K562 (cell line): ENCODE measurements around the gene FOXJ1. TPM values are rescaled to one million over a fixed set of nuclear protein-coding genes. Genes with fewer than 3 reads are reported as not detected.

Experiments
- BCLAF1 ChIP-seq, 2 experiments: fragments of 450-650 bp in 1 of 2; IDR thresholded peaks; 2 replicates each; pipeline ENCODE4 v1.6.1; 2011 to 2017; ENCODE audit warnings: low read depth in 2 of 2, antibody characterized with exemption in 1 of 2, borderline replicate concordance in 1 of 2, low read length in 1 of 2, mild to moderate bottlenecking in 1 of 2, mixed read lengths in 1 of 2; ENCODE audit not compliant: control insufficient read depth in 1 of 2
- BDP1 ChIP-seq: IDR thresholded peaks from 3 replicates; pipeline ENCODE4 v1.6.1; 2011; ENCODE audit not compliant: insufficient read length, insufficient read depth
- BRF2 ChIP-seq: IDR thresholded peaks from 3 replicates; pipeline ENCODE4 v1.6.1; 2011; ENCODE audit warnings: borderline replicate concordance, mild to moderate bottlenecking; ENCODE audit not compliant: insufficient read length, insufficient read depth
- DLX4 ChIP-seq: fragments of 250-450 bp; sonication (Bioruptor Pico); IDR thresholded peaks from 2 replicates; pipeline ENCODE4 v1.6.1; 2021; ENCODE audit warnings: mild to moderate bottlenecking
- ETV1 ChIP-seq: fragments of 450-650 bp; conservative IDR thresholded peaks from 2 replicates; pipeline ENCODE4 v1.6.1; 2016; ENCODE audit warnings: missing genetic modification characterization, control low read depth, low read depth, missing compliant biosample characterization
- ETV6 ChIP-seq, 3 experiments: fragments of 150-350 bp in 1 of 3; sonication (generic) in 1 of 3; formaldehyde crosslinking in 1 of 3; IDR thresholded peaks; 2 replicates each; pipeline versions ENCODE4 v1.6.1 to v1.8.0; 2014 to 2022; ENCODE audit warnings: borderline replicate concordance in 2 of 3, low read depth in 2 of 3, antibody characterized with exemption in 1 of 3, low read length in 1 of 3, mild to moderate bottlenecking in 1 of 3, missing genetic modification reagents in 1 of 3
- FOXO4 ChIP-seq: fragments of 450-650 bp; formaldehyde crosslinking; IDR thresholded peaks from 2 replicates; pipeline ENCODE4 v1.4.0; 2020; ENCODE audit warnings: mild to moderate bottlenecking, moderate library complexity
- KDM2B ChIP-seq: fragments of 250-450 bp; sonication (Bioruptor Pico); IDR thresholded peaks from 2 replicates; pipeline ENCODE4 v1.8.0; 2021; ENCODE audit warnings: mild to moderate bottlenecking, moderate library complexity
- MXD1 ChIP-seq: fragments of 250-450 bp; sonication (Bioruptor Pico); IDR thresholded peaks from 2 replicates; pipeline ENCODE4 v1.8.0; 2021; ENCODE audit warnings: borderline replicate concordance, mild to moderate bottlenecking, moderate library complexity; ENCODE audit not compliant: poor library complexity, severe bottlenecking
- PPARD ChIP-seq: fragments of 250-450 bp; sonication (Bioruptor Pico); IDR thresholded peaks from 2 replicates; pipeline ENCODE4 v1.8.0; 2022; ENCODE audit warnings: inconsistent platforms, mild to moderate bottlenecking, moderate library complexity
- SLC30A9 ChIP-seq: fragments of 250-450 bp; sonication (Bioruptor Pico); IDR thresholded peaks from 2 replicates; pipeline ENCODE4 v1.8.0; 2022; ENCODE audit warnings: mild to moderate bottlenecking, moderate library complexity
- SRF ChIP-seq, 2 experiments: fragments of 250-450, 450-650 bp in 1 of 2; sonication (Bioruptor Pico) in 1 of 2; sonication (generic) in 1 of 2; formaldehyde crosslinking; IDR thresholded peaks; 2 replicates each; pipeline versions ENCODE4 v1.5.0 to v1.5.1; 2020 to 2022; ENCODE audit warnings: mild to moderate bottlenecking in 1 of 2, missing genetic modification reagents in 1 of 2
- SRSF3 ChIP-seq: fragments of 200-400 bp; formaldehyde crosslinking; IDR thresholded peaks from 2 replicates; pipeline ENCODE4 v1.6.1; 2016; ENCODE audit warnings: mild to moderate bottlenecking, low read length, moderate library complexity; ENCODE audit not compliant: insufficient read depth
- TFAM ChIP-seq: fragments of 250-450 bp; sonication (Bioruptor Pico); conservative IDR thresholded peaks from 2 replicates; pipeline ENCODE4 v1.5.0; 2021; ENCODE audit warnings: mild to moderate bottlenecking, moderate library complexity
- ZNF165 ChIP-seq: fragments of 250-450 bp; sonication (Bioruptor Pico); IDR thresholded peaks from 2 replicates; pipeline ENCODE4 v1.4.0; 2020; ENCODE audit warnings: borderline replicate concordance
- ZNF311 ChIP-seq: fragments of 250-450 bp; sonication (Bioruptor Pico); IDR thresholded peaks from 2 replicates; pipeline ENCODE4 v1.4.0; 2020; ENCODE audit warnings: mild to moderate bottlenecking, moderate library complexity
- ZNF324 ChIP-seq: fragments of 250-450 bp; sonication (Bioruptor Pico); IDR thresholded peaks from 2 replicates; pipeline ENCODE4 v1.4.0; 2020; ENCODE audit warnings: mild to moderate bottlenecking
- ZNF436 ChIP-seq: fragments of 250-450, 450-650 bp; sonication (Bioruptor Pico); formaldehyde crosslinking; IDR thresholded peaks from 2 replicates; pipeline ENCODE4 v1.7.0; 2020; ENCODE audit warnings: mild to moderate bottlenecking
- ZNF695 ChIP-seq: fragments of 450-650 bp; formaldehyde crosslinking; IDR thresholded peaks from 2 replicates; pipeline ENCODE4 v1.4.0; 2020; ENCODE audit warnings: mild to moderate bottlenecking, moderate library complexity
- ZNF785 ChIP-seq: fragments of 250-450 bp; sonication (Bioruptor Pico); IDR thresholded peaks from 2 replicates; pipeline ENCODE4 v1.4.0; 2020; ENCODE audit warnings: mild to moderate bottlenecking
- polyA plus RNA-seq, 8 experiments: library from polyadenylated mRNA; depleted of rRNA in 4 of 8; stranded (reverse) in 5 of 8; unstranded in 3 of 8; fragments of >200 nt; fragmentation: Nextera tagmentation in 2 of 8; fragmentation: Illumina TruSeq in 1 of 8; extraction: Ambion mirVana in 2 of 8; extraction: Trizol in 1 of 8; gene quantifications; 2 replicates each; pipeline versions ENCODE4 v1.2.1 to v1.2.3, GENCODE V29; 2011 to 2014; ENCODE audit warnings: inconsistent platforms in 1 of 8, missing spikeins in 1 of 8
- total RNA-seq, 7 experiments: library from RNA; depleted of rRNA in 6 of 7; stranded (reverse); fragments of >200 nt in 6 of 7; fragmentation: Illumina TruSeq in 2 of 7; extraction: Trizol in 2 of 7; gene quantifications; 2 replicates each; pipeline versions ENCODE4 v1.2.1 to v1.2.3, GENCODE V29; 2011 to 2021; ENCODE audit warnings: low replicate concordance in 1 of 7

The FOXJ1 gene
- total and polyA plus RNA-seq, 9 of the 15 experiments (the other 6 are each of a cell fraction or from before 2014, with no cell fraction given): 0.07 TPM; not detected in 8

- TF ChIP-seq ZNF436: no peak
- no peak for TF ChIP-seq ZNF324 (CRISPR knock-in tag)
- no peak for TF ChIP-seq BRF2
- TF ChIP-seq ZNF695: no peak
- TF ChIP-seq FOXO4 (CRISPR knock-in tag): no peak
- TF ChIP-seq ETV1: no peak
- 0 out of 2 replicates have a peak, but pooled peaks have one; percentile 40 for TF ChIP-seq ZNF311 (CRISPR knock-in tag)
- no peak for TF ChIP-seq ZNF785 (CRISPR knock-in tag)
- no peak for TF ChIP-seq ETV6 (IDR thresholded peaks at IDR 0.05; ENCODE audit: borderline replicate concordance in 1 of 2, low read depth in 2 of 2, low read length in 1 of 2)
- 0 out of 2 replicates have a peak, but pooled peaks have one; percentile 35 for TF ChIP-seq ETV6 (CRISPR knock-in tag; IDR thresholded peaks at IDR 0.05; ENCODE audit: borderline replicate concordance)
- TF ChIP-seq DLX4 (CRISPR knock-in tag): no peak
- TF ChIP-seq KDM2B (CRISPR knock-in tag): no peak
- no peak for TF ChIP-seq SRSF3
- no peak for TF ChIP-seq SRF (CRISPR knock-in tag; IDR thresholded peaks at IDR 0.05)
- TF ChIP-seq BDP1: no peak
- TF ChIP-seq ZNF165 (CRISPR knock-in tag): no peak
- TF ChIP-seq TFAM (CRISPR knock-in tag): no peak
- TF ChIP-seq SLC30A9 (CRISPR knock-in tag): no peak
- no peak for TF ChIP-seq MXD1 (CRISPR knock-in tag)
- no peak for TF ChIP-seq BCLAF1 (IDR thresholded peaks at IDR 0.05; ENCODE audit: borderline replicate concordance in 1 of 2, control insufficient read depth in 1 of 2, low read depth in 2 of 2, low read length in 1 of 2)
- TF ChIP-seq PPARD (CRISPR knock-in tag): no peak
These were observed 41.1 kb upstream of the FOXJ1 start (continued) for GRCh38 chr17:76182016-76182764.
